Cerebellar cortex (tissue), 1 donor: Measurements from ENCODE around the gene COL4A1.

ENCODE experiments used
- DNase-seq: peaks from one replicate; pipeline ENCODE4 v3.0.0-alpha.2; 2015; ENCODE audit warnings: low spot score

The COL4A1 gene

GRCh38 chr13:110217811-110218210 is 89.1 kb downstream of the COL4A1 start:
- DNase-seq, result no peak

DNA sequence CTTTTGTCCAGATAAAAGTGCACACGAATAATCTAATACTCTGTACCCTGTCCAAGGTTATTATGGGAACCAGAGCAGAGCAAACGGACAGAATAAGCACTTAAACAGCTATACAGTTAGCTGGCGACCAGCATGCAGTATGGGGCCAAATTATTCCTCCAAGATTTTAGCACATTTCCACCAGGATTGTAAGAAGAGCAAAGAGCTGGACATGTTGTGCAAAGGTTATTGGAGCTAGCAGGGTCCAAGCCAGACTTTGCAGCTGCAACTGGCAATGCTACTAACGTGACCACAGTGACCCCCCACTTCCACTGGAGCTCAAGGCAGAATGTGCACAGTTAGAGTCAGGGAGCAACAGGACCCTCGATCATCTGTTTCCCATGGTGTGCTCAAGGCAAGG is 89.9 kb downstream of the COL4A1 start:
- no peak for DNase-seq

GRCh38 chr13:110216398-110217041 is 90.4 kb downstream of the COL4A1 start:
- no peak for DNase-seq

DNA sequence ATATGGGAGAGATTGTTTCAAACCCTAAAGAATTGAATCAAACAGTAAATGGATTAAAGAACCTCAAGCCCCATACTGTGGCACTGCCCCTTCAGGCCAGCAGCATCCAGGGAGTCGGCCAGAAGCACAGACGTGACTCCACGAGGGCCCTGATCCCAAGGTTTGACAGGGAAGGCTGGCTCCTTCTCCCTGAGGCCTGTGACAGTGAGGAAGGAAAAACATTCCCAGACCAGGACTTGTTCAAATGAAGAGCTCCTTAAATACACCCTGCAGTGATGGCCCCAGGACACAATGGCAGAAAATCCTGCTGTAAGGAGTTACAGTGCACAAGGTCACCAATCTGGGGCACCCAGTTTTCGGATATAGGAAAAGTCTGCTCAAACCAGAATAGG is 91.0 kb downstream of the COL4A1 start:
- DNase-seq, result no peak

GRCh38 chr13:110215606-110216005 is 91.4 kb downstream of the COL4A1 start:
- DNase-seq, result no peak

DNA sequence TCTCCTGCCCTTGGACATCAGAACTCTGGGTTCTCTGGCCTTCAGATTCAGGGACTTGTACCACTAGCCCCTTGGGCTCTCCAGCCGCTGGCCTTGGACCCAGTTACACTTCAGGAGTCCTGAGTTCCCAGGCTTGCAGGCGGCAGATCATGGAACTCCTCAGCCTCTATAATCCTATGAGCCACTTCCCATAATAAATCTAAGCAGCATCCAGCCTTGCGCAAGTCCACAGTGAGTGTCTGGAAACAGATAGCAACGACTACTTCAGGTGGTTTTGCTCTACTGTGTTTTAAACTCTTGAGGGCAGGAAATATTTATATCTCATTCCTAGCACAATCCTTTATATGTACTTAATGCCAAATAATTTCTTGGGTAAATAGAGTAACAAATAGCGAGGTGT is 92.3 kb downstream of the COL4A1 start:
- no peak for DNase-seq

DNA sequence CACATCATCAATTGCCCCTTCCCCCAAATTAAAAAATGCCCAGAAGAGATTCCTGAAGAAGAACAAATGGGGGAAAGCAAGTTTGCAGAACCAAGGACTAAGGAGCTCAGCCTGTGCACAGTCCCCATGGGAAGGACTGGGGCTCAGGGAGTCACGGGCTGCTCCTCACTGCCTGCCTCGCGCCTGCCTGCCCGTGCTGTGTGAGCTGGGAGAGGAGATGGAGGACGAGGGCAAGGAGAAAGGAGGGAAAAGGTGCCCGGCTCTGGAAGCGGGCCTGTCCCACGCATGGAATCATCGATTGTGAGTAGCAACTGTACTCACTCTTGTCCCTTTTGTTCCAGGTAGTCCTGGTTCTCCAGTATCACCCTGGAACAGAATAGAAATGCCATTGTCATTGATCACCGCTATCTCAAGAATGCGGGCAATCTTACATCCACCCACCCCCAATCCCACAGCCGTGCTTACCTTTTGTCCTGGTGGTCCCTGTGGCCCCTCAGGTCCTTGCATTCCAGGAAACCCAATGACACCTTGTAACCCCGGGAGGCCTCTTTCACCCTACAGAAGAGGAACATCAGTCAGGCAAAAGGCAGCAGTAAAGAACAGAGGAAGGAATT is 93.4 kb downstream of the COL4A1 start:
- DNase-seq, result no peak

DNA sequence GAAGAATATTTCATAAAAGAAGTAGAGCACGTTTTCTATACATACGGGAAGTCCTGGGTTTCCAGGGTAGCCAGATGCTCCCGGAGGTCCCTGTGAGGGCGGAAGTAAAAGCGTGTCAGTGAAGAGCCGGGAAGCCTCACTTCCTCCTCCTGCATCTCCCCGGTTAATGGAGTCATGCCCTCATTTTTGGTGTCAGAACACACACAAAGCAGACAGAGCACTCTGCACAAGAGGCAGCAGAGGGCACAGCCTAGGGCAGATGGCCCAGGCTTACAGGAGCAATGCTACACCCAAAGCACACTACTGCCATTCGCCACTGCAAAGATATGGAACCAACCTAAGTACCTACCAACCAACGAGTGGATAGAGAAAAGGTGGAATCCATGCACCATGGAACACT is 94.4 kb downstream of the COL4A1 start:
- no peak for DNase-seq

GRCh38 chr13:110211735-110212134 is 95.2 kb downstream of the COL4A1 start:
- no peak for DNase-seq

DNA sequence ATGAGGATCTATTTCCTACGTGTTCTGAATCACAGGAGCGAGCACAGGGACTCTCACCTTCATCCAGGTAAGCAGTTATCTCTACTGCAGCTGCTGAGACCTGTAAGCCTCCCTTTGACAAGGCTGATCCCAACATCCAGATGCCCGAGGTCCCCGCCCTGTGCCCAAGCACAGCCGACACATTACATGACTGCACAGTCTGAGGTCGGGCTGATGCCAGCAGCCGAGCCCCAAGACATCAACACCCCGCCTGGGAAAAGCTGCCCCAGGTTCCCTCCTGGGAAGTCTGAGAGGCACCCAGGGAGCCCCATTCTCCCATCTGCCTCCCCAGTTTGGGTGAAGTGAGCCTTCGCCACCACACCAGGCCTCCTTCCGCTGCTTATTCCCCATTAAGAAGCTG is 95.9 kb downstream of the COL4A1 start:
- no peak for DNase-seq

- no peak for DNase-seq
Measured at GRCh38 chr13:110210604-110210985, 96.4 kb downstream of the COL4A1 start.

DNA sequence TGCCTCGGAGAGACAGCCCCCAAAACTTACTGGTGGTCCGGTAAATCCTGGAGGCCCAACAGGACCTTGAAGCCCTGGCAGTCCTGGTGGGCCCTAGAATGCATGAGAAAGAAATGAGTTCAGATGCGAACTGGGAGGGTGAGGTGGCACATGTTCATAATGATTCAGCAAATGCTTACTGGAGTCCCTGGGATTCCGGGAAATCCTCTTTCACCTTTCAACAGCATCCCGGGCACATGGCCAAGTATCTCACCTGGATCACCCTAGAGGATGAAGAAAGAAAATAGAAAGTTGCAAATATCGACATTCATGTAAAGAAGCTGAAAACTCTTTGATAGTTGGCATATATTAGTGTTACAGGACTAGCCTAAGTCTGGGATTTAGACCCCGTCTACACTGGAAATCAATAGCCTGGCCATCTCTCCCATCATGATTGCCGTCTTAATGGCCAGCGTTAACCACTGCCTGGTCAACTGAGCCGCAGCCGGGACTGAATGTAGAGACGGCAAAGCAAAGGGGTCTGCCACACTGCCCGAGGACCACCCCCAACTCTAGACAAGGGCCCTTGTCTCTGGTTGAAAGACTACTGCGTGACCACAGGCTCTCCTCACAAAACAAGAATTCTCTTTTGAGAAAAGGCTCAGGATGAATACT is 96.9 kb downstream of the COL4A1 start:
- DNase-seq, result no peak

- DNase-seq, result no peak
Measured at GRCh38 chr13:110208116-110208515, 98.8 kb downstream of the COL4A1 start.

GRCh38 chr13:110206996-110207395 is 100.0 kb downstream of the COL4A1 start:
- no peak for DNase-seq

- DNase-seq, result no peak
Measured at GRCh38 chr13:110206185-110206584, 100.8 kb downstream of the COL4A1 start.

DNA sequence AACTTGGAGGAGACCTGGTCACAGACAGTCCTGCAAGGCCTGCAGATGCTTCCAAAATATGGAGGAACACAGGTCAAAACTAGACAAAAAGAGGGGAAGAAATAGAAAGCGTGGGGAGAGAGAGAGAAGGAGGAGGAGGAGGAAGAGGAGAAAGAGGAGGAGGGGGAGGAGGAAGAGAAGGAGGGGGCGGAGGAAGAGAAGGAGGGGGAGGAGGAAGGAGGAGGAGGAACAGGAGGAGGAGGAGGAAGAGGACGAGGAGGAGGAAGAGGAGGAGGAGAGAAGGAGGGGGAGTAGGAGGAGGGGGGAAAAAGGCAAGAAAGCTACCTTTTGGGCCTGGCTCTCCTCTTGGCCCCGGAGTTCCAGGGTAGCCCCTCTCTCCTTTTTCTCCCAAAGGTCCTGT is 105.8 kb downstream of the COL4A1 start:
- DNase-seq, result no peak

DNA sequence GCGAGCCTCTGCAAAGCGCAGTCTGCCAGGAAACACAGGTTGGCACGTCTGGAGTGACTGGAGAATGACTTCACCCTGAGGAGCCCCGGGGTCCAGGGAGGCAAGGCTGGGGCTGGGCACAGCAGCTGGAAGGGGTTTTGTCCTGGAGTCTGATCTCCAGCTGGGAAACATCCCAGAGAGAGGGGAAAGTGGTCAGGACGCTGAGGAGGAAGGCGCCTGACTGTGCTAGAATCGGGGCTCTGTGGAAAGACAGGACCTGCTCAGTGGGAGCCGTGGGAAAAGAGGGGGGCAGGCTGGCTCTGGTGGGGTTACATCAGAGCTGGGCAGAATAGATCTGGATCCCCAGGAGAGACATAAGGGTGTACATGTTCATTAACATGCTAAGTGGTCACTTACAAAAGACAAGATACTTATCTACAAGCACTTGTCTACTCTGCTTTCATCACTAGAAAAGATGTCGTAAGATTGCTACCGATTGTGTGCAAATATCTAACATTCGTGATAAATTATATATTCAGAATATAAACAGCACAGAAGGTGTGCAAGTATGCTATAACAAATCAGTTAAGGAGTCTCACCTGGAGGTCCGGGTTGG is 106.6 kb downstream of the COL4A1 start:
- no peak for DNase-seq

DNA sequence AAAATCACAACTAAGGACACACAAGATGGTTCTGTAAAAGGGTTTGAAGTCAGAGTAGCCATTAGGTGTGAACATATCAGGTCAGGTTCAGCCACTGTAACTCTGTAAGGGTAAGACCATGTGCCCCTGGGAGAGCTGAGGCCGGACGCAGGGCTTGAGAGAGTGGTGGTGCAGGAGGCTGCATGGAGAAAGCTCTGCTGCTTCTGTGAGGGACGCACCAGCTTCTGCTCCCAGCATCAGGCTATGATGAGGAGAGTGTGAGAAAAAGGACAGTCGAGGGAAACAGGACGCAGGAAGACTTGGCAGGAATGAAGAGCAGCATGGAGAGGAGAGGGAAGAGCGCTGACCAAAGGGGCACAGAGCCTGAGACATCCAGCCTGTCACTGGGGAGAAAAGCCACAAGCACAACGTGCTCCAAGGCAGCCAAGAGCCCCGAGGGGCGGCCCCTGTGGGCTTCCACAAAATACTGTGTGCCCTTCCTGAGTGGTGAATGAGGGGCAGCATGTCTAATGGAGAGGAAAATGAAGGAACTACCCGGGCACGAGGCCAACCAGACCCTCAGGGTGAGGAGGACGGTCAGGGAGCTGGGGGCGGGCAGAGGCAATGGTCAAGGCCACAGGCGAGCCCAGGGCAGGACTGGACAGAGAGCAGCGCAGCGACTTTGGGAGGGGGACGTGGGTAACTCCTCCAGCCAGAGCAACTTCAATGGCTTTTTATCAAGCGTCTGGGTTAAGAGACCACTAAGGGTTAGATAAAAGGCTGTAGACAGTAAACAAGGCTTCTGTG is 107.7 kb downstream of the COL4A1 start:
- DNase-seq, result no peak

- no peak for DNase-seq
Measured at GRCh38 chr13:110197471-110197870, 109.5 kb downstream of the COL4A1 start.

DNA sequence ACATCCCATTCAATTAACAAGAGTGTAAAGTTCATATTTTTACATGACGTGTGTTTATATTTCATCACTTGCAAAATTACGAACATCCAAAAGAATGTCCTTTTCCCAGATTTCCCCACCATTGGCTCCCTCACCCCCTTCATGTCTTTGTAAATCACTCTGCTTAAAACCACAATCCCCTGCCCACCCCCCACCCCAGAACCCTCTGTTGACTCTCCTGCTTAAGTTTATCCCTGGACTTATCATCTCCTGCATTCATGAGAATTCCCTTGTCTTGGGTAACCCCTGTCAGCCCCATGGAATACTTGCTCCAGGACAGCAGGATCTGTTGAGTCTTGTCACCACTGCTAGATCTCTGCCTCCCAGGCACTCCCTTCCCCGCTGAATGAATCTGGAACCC is 109.9 kb downstream of the COL4A1 start:
- no peak for DNase-seq

GRCh38 chr13:110195547-110196485 is 111.1 kb downstream of the COL4A1 start:
- DNase-seq, result no peak
